Measurements from ENCODE around the gene SIAH1.

GRCh38 chr16:48365025-48365600 is 20.1 kb downstream of the SIAH1 start:
- TF ChIP-seq CTCF (optimal IDR thresholded peaks at IDR 0.05 in 1 of 3, IDR thresholded peaks at IDR 0.05 in 1 of 3, conservative IDR thresholded peaks at IDR 0.05 in 1 of 3; ENCODE audit: extremely low read depth in 1 of 3, insufficient read depth in 2 of 3, low read length in 3 of 3) = no peak
- no peak for TF ChIP-seq EZH2 (IDR thresholded peaks at IDR 0.05; ENCODE audit: low read length)
